ENCODE measurements around the gene THSD7A.
"Not testable (repeated sequence)": the region's sequence is repeated elsewhere in the genome, so short reads cannot be mapped to it uniquely, and the experiment has no call there.

THSD7A gene

DNA sequence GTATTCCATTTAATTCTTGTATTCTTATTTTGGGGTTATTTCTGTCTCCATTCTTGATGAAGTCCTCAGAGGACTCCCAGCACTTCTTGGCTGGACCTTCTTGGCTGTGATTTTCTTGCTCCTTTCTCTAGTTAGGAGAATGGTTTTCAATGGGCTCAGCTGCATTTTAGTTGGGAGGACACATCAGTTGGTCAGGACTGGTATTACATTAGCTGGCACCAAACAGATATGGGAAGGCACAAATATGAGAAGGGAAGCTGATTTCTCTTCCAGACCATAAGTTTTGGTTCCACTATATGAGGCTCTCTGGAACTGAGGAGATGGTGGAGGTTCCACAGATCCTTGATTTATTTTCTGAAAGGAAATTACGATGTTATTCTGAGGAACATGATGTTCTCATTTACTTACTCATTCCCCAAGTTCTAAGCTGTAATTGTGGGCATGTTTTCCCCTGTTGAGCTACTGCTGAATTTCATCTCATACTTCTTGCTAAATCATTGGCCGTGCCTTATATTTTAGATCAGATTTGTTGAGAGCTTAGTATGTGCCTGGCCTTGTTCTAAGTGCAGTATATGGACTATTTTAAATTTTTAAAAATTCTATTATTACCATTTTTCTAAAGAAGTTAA lies 261.0 kb downstream of the THSD7A start:
- no peak for DNase-seq

- no peak for DNase-seq
These were observed 261.8 kb downstream of the THSD7A start for GRCh38 chr7:11570205-11570604.

GRCh38 chr7:11567571-11567970 lies 264.4 kb downstream of the THSD7A start:
- DNase-seq, result no peak

DNA sequence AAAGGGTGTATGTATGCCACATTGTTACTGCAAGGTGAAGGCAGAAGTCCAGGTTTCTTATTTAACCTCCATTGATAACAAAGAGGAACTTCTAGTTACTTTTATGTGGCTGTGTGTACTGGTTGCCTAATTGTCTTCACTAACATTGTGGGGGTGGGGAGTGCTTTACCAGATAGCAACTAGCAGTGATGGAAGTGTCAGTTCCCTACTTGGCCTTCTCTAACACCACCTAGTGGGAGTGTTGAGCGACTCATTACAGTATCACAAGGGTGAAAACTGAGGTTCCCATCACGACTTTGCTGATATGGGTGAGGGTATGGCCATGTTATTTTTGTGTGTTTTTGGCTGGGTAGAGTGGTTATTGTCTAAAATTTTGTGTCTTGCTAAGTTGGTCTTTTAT lies 274.4 kb downstream of the THSD7A start:
- no peak for DNase-seq

GRCh38 chr7:11552676-11553296 lies 279.2 kb downstream of the THSD7A start:
- no peak for DNase-seq

- no peak for DNase-seq
These were observed 280.5 kb downstream of the THSD7A start for GRCh38 chr7:11551470-11551869.

GRCh38 chr7:11548532-11548931 lies 283.5 kb downstream of the THSD7A start:
- DNase-seq, result no peak

DNA sequence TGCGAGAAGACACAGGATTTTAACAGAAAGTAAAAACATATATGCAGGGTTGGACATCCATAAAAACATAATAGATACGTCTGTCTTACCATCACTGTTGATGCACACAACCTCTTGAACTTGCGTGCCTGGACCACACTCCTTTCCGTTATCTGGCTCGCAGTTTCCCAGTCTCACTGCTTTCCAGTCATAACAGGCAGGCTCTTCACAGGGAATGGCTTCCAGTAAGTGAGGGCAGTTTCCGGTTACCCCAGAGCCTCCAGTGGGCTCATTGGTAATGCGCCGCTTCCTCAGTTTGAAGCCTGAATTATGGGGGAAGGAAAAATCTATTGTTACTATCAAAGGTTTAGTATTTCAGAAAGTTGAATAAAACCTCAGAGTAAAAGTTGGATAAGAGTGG lies 290.7 kb downstream of the THSD7A start:
- DNase-seq, result no peak

DNA sequence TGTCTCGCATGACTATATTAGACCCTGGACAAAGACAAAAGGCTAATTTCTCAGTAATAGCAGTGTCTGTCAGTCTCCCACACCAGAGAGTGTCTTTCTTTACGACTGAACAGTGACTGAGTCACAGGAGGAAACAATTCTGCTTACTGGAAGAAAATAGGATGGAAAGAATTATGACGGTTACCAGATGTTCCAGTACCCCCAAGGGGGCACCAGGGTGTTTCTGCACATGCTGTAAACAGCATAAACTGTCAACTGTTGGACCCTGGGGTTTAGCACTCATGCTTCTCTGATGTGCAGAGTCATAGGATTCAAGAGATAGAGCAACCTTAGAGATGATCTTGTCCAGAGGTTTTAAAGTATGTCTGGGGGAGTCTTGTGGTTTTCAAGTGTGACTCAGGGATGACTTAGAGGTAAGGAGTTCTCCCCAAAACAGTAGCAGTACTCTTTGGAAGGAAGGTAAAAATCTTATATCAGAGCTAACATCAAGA lies 291.7 kb downstream of the THSD7A start:
- no peak for DNase-seq

GRCh38 chr7:11539853-11540252 lies 292.1 kb downstream of the THSD7A start:
- DNase-seq, result no peak

DNA sequence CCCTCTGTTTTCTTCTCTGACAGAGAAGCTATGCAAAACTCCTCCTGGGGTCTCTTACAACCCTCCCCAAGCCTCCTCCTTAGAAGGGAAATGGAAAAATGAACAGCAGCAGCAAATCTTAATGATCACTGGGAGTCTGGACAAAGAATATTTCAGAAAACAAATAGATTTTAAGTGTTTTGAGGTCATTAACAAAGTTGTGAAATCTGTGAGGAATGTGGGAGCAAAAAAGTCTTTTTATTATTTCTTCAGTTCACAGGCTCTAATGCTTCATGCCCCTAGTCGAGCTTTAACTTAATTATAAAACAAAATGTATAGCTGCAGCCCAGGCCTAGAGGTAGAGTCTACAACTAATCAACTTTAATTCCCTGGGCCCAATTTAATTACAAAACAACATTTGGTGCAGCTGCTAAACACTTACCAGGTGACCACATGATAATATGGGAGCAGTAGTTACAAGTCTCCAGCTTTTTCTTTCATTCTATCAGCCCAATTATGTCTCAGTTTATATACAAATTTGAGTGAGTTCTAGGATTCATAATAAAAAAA lies 293.2 kb downstream of the THSD7A start:
- DNase-seq, result no peak

- no peak for DNase-seq
These were observed 298.7 kb downstream of the THSD7A start for GRCh38 chr7:11533229-11533820.

- no peak for DNase-seq
These were observed 302.6 kb downstream of the THSD7A start for GRCh38 chr7:11529382-11529781.

DNA sequence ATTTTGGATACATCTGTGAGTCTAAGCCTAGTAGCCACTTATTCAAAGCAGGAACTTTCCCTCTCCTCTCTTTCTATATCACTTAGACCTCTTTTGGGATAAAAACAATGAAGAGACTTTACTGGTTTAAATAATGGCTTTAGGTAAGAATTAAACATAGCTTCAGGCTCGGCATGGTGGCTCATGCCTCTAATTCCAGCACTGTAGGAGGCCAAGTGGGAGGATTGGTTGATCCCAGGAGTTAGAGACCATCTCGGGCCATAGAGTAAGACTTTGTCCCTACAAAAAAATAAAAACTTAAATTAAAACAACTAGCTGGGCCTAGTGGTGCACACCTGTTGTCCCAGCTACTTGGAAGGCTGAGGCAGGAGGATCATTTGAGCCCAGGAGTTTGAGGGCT lies 304.3 kb downstream of the THSD7A start:
- DNase-seq, result no peak

- no peak for DNase-seq
These were observed 307.3 kb downstream of the THSD7A start for GRCh38 chr7:11524476-11525397.

- DNase-seq, result not testable (repeated sequence)
These were observed 310.0 kb downstream of the THSD7A start for GRCh38 chr7:11521964-11522499.

- DNase-seq, result no peak
These were observed 314.1 kb downstream of the THSD7A start for GRCh38 chr7:11517853-11518252.

DNA sequence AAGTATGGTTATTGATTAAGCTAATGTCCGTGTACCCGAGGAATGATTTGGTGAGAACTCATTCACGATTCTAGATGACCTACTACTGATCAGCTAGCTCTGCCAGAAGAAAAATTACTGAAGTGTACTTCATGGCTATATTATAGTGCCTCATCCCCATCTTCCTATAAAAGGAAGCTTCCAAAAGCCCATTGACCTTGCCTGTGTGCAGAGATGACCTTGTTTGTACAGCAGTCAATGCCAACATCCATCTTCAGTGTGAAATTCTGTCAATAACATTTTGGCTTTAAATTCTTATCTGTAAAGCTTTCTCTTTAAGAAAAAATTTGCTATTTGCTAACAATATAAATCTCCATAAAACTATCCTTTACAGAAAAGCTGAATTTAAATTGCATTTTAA lies 315.7 kb downstream of the THSD7A start:
- no peak for DNase-seq

DNA sequence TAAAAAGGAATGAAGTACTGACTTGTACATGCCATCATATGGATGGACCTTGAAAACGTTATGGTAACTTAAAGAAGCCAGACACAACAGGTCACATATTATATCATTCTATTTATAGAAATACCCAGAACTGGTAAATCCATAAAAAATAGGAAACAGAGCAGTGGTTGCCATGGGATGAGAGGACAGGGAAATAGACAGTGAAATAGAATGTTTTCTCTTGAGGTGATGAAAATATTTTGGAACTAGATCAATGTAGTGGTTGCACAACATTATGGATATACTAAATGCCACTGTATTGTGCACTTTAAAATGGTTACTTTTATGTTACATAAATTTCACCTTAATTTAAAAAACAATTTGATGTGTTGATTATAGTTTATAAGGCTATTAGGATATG lies 318.5 kb downstream of the THSD7A start:
- no peak for DNase-seq

DNA sequence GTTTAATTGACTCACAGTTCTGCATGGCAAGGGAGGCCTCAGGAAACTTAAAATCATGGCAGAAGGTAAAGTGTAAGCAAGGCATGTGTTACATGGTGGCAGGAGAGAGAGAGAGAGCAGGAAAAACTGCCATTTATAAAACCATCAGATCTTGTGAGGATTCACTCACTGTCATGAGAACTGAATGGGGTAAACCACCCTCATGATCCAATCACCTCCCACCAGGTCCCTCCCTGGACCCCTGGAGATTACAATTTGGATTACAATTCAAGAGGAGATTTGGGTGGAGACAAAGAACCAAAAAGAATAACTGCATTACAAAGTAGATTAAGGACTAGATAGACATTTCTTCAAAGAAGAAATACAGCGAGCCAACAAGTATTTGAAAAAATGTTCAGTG lies 324.1 kb downstream of the THSD7A start:
- DNase-seq, result no peak

DNA sequence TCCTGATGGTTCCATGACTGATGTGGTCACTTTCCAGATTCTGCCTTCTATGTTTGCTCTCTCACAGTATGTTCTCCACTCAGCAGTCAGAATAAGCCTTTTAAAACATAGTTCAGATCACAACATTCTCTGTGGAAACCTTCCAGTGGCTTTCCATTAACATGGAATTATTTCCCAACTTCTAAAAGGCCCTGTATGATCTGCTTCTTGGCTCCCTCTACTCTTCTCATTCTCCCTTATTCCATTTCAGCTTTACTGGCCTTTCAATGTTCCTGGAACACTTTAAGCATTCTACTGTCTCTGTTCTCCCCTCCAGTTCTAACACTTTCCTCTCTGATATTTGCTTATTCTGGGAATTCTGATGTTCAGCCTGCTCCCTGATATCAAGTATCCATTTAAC lies 325.6 kb downstream of the THSD7A start:
- no peak for DNase-seq

GRCh38 chr7:11505471-11505985 lies 326.5 kb downstream of the THSD7A start:
- no peak for DNase-seq

DNA sequence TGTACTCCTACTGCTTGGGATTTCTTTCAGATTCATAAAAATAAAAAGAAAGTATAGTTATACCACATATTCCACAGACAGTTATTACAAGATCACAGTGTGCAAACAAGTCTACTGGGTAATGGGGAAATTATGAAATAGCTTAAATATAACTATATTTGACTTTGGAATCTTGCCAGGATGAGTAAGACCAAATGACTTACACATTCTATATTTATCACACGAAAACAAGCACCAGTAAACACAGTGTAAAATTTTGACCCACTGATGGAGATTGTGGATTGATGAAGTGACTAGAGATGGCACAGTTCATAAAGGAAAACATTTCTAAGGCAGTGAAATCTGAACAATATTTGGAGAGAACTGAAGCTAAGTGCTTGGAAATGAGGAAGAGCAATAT lies 339.7 kb downstream of the THSD7A start:
- no peak for DNase-seq
